HL-60 (cell line): ENCODE results near the gene EPB41L4B.

Source experiments
- DNase-seq, 2 experiments: peaks; one replicate each; pipeline ENCODE4 v3.0.0-alpha.2; 2010 to 2020; ENCODE audit warnings: low read depth in 1 of 2, low spot score in 1 of 2
- H3K27ac ChIP-seq: fragments of 250-450 bp; sonication (Bioruptor Pico); replicated peaks from 2 replicates; pipeline ENCODE4 v1.5.1; 2020; ENCODE audit warnings: mild to moderate bottlenecking, moderate library complexity
- H3K27me3 ChIP-seq: fragments of 250-450 bp; sonication (Bioruptor Pico); 2 replicates; pipeline ENCODE4 v1.5.1; 2021; ENCODE audit warnings: mild to moderate bottlenecking, moderate library complexity; ENCODE audit not compliant: insufficient read depth, poor library complexity, severe bottlenecking
- H3K4me3 ChIP-seq: replicated peaks from 2 replicates; pipeline ENCODE4 v1.5.1; 2011; ENCODE audit warnings: mild to moderate bottlenecking, control low read depth, low read length; ENCODE audit not compliant: insufficient read depth
- CTCF ChIP-seq: IDR thresholded peaks from one replicate; pipeline ENCODE4 v1.5.1; 2011; ENCODE audit warnings: low read length, control low read depth, inconsistent platforms; ENCODE audit not compliant: insufficient read depth
- GABPA ChIP-seq: IDR thresholded peaks from 2 replicates; pipeline ENCODE4 v1.6.1; 2012; ENCODE audit warnings: low read depth
- POLR2AphosphoS5 ChIP-seq: IDR thresholded peaks from 2 replicates; pipeline ENCODE4 v1.6.1; 2012; ENCODE audit warnings: low read depth
- REST ChIP-seq: IDR thresholded peaks from 2 replicates; pipeline ENCODE4 v1.6.1; 2012; ENCODE audit warnings: low read depth; ENCODE audit not compliant: insufficient replicate concordance
- SPI1 ChIP-seq: IDR thresholded peaks from 2 replicates; pipeline ENCODE4 v1.6.1; 2012; ENCODE audit warnings: low read depth, mild to moderate bottlenecking, borderline replicate concordance

EPB41L4B gene

GRCh38 chr9:109317311-109317978, 3.4 kb downstream of the EPB41L4B start:
- TF ChIP-seq GABPA (no peak), CTCF (no peak), SPI1 (no peak), REST (no peak), POLR2AphosphoS5 (no peak)
- DNase-seq, result no peak
- H3K27ac ChIP-seq, result no peak overlapping the region

GRCh38 chr9:109316207-109316640, 4.6 kb downstream of the EPB41L4B start:
- Histone ChIP-seq H3K27me3 (peaks cover 34% of the 10 kb centered on the region), H3K4me3 (no peak overlapping the region), H3K27ac (no peak overlapping the region)
- TF ChIP-seq SPI1 (no peak), CTCF (no peak), REST (no peak), POLR2AphosphoS5 (no peak), GABPA (no peak)
- no peak for DNase-seq

More at GRCh38 chr9:109317311-109317978, 3.4 kb downstream of the EPB41L4B start:
- Histone ChIP-seq H3K4me3 (no peak overlapping the region), H3K27me3 (peaks cover 33% of the 10 kb centered on the region)

GRCh38 chr9:109315480-109316206, 5.2 kb downstream of the EPB41L4B start:
- Histone ChIP-seq H3K27ac (no peak overlapping the region), H3K27me3 (peaks cover 36% of the 10 kb centered on the region), H3K4me3 (no peak overlapping the region)
- DNase-seq, result peak in 1 of 2 experiments; percentile 56
- TF ChIP-seq REST, result peak; percentile 92
- TF ChIP-seq CTCF, result no peak
- TF ChIP-seq SPI1, result peak; percentile 59; the same call in 1 of the 2 replicates
- TF ChIP-seq POLR2AphosphoS5, result no peak
